Measurements from ENCODE around the gene MAP4K4.

DNA sequence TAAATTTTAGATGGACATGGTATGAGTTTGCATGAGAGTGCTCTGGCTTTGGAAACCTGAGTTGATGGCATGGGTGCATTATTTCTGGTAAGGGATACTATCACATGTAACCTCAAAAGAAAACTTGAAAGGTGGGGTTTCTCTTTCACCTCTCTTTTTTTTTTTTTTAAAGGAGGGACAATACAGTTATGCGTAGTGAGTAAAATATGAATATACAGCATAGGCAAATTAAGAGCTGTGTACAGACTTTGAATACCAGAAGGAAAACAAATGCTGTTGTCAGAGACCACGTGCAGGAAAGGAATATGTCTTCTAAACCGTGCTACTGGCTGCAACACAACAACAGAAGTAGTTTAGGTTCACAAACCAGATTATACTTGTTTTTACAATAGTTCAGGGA is 82.1 kb downstream of the MAP4K4 start:
- TF ChIP-seq, protein P1, sequence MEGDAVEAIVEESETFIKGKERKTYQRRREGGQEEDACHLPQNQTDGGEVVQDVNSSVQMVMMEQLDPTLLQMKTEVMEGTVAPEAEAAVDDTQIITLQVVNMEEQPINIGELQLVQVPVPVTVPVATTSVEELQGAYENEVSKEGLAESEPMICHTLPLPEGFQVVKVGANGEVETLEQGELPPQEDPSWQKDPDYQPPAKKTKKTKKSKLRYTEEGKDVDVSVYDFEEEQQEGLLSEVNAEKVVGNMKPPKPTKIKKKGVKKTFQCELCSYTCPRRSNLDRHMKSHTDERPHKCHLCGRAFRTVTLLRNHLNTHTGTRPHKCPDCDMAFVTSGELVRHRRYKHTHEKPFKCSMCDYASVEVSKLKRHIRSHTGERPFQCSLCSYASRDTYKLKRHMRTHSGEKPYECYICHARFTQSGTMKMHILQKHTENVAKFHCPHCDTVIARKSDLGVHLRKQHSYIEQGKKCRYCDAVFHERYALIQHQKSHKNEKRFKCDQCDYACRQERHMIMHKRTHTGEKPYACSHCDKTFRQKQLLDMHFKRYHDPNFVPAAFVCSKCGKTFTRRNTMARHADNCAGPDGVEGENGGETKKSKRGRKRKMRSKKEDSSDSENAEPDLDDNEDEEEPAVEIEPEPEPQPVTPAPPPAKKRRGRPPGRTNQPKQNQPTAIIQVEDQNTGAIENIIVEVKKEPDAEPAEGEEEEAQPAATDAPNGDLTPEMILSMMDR (IDR thresholded peaks at IDR 0.05) = no peak
- no peak for TF ChIP-seq POLR2A (IDR thresholded peaks at IDR 0.05)
